ENCODE data around the gene TKT.

The TKT gene

DNA sequence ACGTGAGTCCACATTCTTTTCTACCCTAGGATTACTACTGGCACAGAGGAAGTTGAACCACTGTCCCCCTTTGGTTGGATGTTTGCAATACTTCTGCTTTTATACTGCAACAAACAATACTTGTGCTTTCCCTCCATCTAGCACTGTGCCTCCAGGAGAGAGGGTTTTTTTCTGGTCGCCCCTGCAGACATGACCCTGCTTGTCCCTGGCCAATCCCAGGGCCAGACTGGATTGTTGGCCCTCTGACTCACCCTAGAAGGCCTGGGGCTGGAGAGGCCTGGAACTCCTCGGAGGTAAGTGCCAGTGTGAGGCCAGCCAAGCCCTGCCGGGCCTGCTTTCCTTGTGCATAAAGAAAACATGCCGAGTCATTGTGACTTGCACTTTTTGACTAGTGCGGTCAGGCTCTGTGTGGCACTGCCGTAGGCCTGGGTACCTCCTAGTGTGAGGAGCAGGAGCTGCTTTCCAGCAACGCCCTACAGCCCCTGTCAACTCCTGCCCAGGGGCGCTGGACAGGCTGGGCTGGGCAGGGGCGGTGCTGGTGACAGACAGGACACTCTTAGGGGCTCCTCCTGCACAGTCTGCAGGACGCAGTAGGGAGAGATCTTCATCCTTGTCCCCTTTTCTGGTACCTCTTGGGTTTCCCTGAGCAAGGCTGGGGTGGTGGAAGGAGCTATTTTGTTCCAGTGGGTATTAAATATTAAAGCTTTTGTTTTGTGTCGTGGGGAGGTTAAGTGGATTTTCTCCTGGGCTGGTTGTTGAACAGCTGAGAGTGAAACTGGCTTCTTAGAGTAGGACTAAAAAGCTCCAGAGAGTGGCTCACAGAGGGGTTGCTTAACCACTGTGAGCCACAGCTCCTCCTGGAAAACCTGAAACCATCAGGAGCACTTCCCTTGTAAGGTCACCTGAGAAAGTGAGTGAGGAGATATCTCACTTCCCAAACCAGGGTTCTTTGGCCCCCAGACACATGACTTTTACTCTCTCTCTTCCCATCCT lies 14.4 kb upstream of the TKT start:
- no peak for TF ChIP-seq REST (IDR thresholded peaks at IDR 0.05; ENCODE audit: insufficient read depth in 1 of 2, low read depth in 2 of 2, low read length in 2 of 2)
- TF ChIP-seq POLR2AphosphoS5 (IDR thresholded peaks at IDR 0.05; ENCODE audit: low read depth, low read length), result no peak
- TF ChIP-seq FOXP2 (optimal IDR thresholded peaks at IDR 0.05; ENCODE audit: borderline replicate concordance, extremely low read depth, extremely low read length, insufficient read depth), result no peak
- TF ChIP-seq SIN3A (IDR thresholded peaks at IDR 0.05; ENCODE audit: borderline replicate concordance, insufficient read depth, low read length), result no peak
- no peak for TF ChIP-seq TAF1 (IDR thresholded peaks at IDR 0.05; ENCODE audit: borderline replicate concordance, insufficient read depth, low read length)

DNA sequence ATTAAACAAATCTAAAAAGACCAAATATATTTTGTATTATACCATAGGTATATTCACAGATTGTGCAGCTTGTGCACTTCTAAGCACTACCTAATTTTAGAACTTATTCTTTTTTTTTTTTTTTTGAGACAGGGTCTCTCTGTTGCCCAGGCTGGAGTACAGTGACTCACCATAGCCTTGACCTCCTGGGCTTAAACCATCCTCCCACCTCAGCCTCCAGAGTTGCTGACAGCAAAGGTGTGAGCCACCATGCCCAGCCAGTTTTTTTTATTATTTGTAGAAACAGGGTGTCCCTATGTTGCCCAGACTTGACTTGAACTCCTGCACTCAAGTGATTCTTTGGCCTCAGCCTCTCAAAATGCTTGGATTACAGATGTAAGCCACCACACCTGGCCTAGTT lies 11.9 kb upstream of the TKT start:
- TF ChIP-seq SIN3A (IDR thresholded peaks at IDR 0.05; ENCODE audit: borderline replicate concordance, insufficient read depth, low read length) (no peak), REST (IDR thresholded peaks at IDR 0.05; ENCODE audit: insufficient read depth in 1 of 2, low read depth in 2 of 2, low read length in 2 of 2) (no peak), POLR2AphosphoS5 (IDR thresholded peaks at IDR 0.05; ENCODE audit: low read depth, low read length) (no peak)

GRCh38 chr3:53264718-53265117 lies 8.9 kb upstream of the TKT start:
- TF ChIP-seq TAF1 (IDR thresholded peaks at IDR 0.05; ENCODE audit: borderline replicate concordance, insufficient read depth, low read length) (no peak), REST (IDR thresholded peaks at IDR 0.05; ENCODE audit: insufficient read depth in 1 of 2, low read depth in 2 of 2, low read length in 2 of 2) (no peak), POLR2AphosphoS5 (IDR thresholded peaks at IDR 0.05; ENCODE audit: low read depth, low read length) (no peak), SIN3A (IDR thresholded peaks at IDR 0.05; ENCODE audit: borderline replicate concordance, insufficient read depth, low read length) (no peak), FOXP2 (optimal IDR thresholded peaks at IDR 0.05; ENCODE audit: borderline replicate concordance, extremely low read depth, extremely low read length, insufficient read depth) (no peak)

GRCh38 chr3:53263907-53264306 lies 8.1 kb upstream of the TKT start:
- TF ChIP-seq FOXP2 (optimal IDR thresholded peaks at IDR 0.05; ENCODE audit: borderline replicate concordance, extremely low read depth, extremely low read length, insufficient read depth), result no peak
- TF ChIP-seq SIN3A (IDR thresholded peaks at IDR 0.05; ENCODE audit: borderline replicate concordance, insufficient read depth, low read length), result no peak
- TF ChIP-seq TAF1 (IDR thresholded peaks at IDR 0.05; ENCODE audit: borderline replicate concordance, insufficient read depth, low read length), result no peak
- TF ChIP-seq REST (IDR thresholded peaks at IDR 0.05; ENCODE audit: insufficient read depth in 1 of 2, low read depth in 2 of 2, low read length in 2 of 2), result no peak
- no peak for TF ChIP-seq POLR2AphosphoS5 (IDR thresholded peaks at IDR 0.05; ENCODE audit: low read depth, low read length)
